ENCODE data around the gene SULF2. TPM values are rescaled to one million over a fixed set of nuclear protein-coding genes. Genes with fewer than 3 reads are reported as not detected.
A peak's percentile ranks its signal among the peaks of the same experiment; 100 is the strongest.

Gene SULF2
- total and polyA plus RNA-seq, 9 of the 15 experiments (the other 6 are each of a cell fraction or from before 2014, with no cell fraction given), result 0.33 TPM; not detected in 8

GRCh38 chr20:47749339-47749738 is 35.9 kb downstream of the SULF2 start:
- ATAC-seq, result no peak
- TF ChIP-seq ZBTB11 (CRISPR knock-in tag; IDR thresholded peaks at IDR 0.05), result peak in 1 of 3 experiments; percentile 19; a peak in 2 of 6 replicates
- no peak for TF ChIP-seq BDP1 (IDR thresholded peaks at IDR 0.05; ENCODE audit: insufficient read depth, insufficient read length)
- TF ChIP-seq, protein P1, sequence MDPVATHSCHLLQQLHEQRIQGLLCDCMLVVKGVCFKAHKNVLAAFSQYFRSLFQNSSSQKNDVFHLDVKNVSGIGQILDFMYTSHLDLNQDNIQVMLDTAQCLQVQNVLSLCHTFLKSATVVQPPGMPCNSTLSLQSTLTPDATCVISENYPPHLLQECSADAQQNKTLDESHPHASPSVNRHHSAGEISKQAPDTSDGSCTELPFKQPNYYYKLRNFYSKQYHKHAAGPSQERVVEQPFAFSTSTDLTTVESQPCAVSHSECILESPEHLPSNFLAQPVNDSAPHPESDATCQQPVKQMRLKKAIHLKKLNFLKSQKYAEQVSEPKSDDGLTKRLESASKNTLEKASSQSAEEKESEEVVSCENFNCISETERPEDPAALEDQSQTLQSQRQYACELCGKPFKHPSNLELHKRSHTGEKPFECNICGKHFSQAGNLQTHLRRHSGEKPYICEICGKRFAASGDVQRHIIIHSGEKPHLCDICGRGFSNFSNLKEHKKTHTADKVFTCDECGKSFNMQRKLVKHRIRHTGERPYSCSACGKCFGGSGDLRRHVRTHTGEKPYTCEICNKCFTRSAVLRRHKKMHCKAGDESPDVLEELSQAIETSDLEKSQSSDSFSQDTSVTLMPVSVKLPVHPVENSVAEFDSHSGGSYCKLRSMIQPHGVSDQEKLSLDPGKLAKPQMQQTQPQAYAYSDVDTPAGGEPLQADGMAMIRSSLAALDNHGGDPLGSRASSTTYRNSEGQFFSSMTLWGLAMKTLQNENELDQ (CRISPR knock-in tag; IDR thresholded peaks at IDR 0.05; ENCODE audit: borderline replicate concordance), result no peak
- no peak for TF ChIP-seq ZBTB8A (IDR thresholded peaks at IDR 0.05; ENCODE audit: partially characterized antibody)
- in situ Hi-C loops (cut with MboI), result no loop called here

More at GRCh38 chr20:47749339-47749738, 35.9 kb downstream of the SULF2 start:
- no peak overlapping the region for H3K4me3 ChIP-seq
- WGBS (ENCODE audit: insufficient coverage, low coverage, missing lambda C conversion rate), result 0% methylated on average over 4 of the region's 4 CpGs
- H3K27me3 ChIP-seq (ENCODE audit: control insufficient read depth in 2 of 2, insufficient read depth in 2 of 2, low read length in 2 of 2), result peaks cover 17 to 71% of the 10 kb centered on the region in 2 experiments; a peak in 4 of 5 replicates
- H3K27ac ChIP-seq (ENCODE audit: extremely low read depth, low read depth, low read length), result no peak overlapping the region
- FAIRE-seq, result no peak
- H3K4me1 ChIP-seq (replicated peaks in 1 of 2; ENCODE audit: control insufficient read depth in 2 of 2, insufficient read depth in 2 of 2, low read length in 2 of 2), result no peaks in the 10 kb centered on the region
- BruUV-seq (replicated peaks), result no TSS peak
- peaks cover 18% of the 10 kb centered on the region for H4K20me1 ChIP-seq (replicated peaks; ENCODE audit: control insufficient read depth, insufficient read depth, low read length)
- no peak overlapping the region for H3K4me2 ChIP-seq (ENCODE audit: insufficient read depth, low read length)
- ChIA-PET CTCF (ENCODE audit: low intra/inter-chr PET ratio) (no interaction called here), POLR2A (no interaction called here)
- intact Hi-C loops (cut with micrococcal nuclease), result no loop called here
- H3K79me2 ChIP-seq (ENCODE audit: control insufficient read depth, insufficient read depth, low read length), result no peaks in the 10 kb centered on the region
- no peaks in the 10 kb centered on the region for H3K36me3 ChIP-seq (ENCODE audit: control insufficient read depth, insufficient read depth, low read length)
- H2AFZ ChIP-seq (ENCODE audit: low read depth, low read length), result no peak overlapping the region
- no peaks in the 10 kb centered on the region for H3K9me3 ChIP-seq (replicated peaks; ENCODE audit: control insufficient read depth, insufficient read depth, low read depth, low read length)
- DNase-seq (ENCODE audit: extremely low read depth in 1 of 4, low spot score in 3 of 4), result no peak
- no peaks in the 10 kb centered on the region for H3K9me1 ChIP-seq (ENCODE audit: control insufficient read depth, insufficient read depth, low read length)
- no peak overlapping the region for H3K9ac ChIP-seq (ENCODE audit: insufficient read depth in 1 of 2, low read depth in 2 of 2, low read length in 2 of 2)
